GM18519 (cell line): ENCODE measurements around the gene SF3B4.
"Not testable (repeated sequence)": the region's sequence is repeated elsewhere in the genome, so short reads cannot be mapped to it uniquely, and the experiment has no call there.

ENCODE experiments used
- ATAC-seq: cut with Tn5 transposase; IDR thresholded peaks from one replicate; pipeline ENCODE4 v1.9.1; 2021; ENCODE audit warnings: mild to moderate bottlenecking, moderate library complexity; ENCODE audit not compliant: unreplicated experiment, low FRiP score

SF3B4 gene

DNA sequence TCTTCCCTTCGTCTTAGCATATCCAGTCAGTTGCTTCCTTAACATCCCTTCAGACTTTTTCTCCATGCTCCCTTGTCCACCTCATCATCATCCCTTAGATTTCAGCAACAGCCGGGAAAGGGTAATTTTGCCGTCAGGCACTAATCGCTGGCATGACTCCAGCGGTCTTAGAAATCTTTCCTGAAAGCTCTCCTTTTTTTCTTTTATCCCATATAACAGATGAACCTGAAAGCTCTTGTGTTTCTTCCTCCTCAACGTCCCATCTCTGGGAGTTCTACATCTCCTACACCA is 38.7 kb downstream of the SF3B4 start:
- no peak for ATAC-seq

GRCh38 chr1:149888247-149888998 is 39.2 kb downstream of the SF3B4 start:
- peak; percentile 8 for ATAC-seq

- peak; percentile 30 for ATAC-seq
Observed at GRCh38 chr1:149887456-149888246, 40.0 kb downstream of the SF3B4 start.

DNA sequence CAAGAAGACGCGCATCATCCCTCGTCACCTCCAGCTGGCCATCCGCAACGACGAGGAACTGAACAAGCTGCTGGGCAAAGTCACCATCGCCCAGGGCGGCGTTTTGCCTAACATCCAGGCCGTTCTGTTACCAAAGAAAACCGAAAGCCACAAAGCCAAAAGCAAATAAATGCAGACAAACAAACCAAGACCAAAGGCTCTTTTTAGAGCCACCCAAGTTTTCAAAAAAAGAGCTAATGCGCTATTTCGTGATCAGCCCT is 40.5 kb downstream of the SF3B4 start:
- not testable (repeated sequence) for ATAC-seq

DNA sequence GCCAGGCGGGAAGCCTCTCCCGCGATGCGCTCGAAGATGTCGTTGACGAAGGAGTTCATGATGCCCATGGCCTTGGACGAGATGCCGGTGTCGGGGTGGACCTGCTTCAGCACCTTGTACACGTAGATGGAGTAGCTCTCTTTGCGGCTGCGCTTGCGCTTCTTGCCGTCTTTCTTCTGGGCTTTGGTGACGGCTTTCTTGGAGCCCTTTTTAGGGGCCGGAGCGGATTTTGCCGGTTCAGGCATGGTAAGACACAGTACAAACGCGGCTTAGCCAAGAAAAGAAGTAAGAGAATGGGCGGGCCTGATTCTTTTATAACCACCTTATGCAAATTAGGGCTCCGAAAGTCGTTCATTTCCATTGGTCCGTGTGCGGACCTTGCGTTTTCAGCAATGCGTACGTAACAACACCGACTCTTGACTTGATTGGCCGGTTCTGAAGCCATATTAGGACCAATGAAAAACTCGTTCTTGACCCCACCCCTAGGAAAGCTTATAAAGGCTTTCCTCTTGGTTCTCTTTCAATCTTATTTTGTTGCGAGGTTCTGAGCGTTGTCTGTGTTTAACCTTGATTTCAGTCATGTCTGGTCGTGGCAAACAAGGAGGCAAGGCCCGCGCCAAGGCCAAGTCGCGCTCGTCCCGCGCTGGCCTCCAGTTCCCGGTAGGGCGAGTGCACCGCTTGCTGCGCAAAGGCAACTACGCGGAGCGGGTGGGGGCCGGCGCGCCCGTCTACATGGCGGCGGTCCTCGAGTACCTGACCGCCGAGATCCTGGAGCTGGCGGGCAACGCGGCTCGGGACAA is 41.0 kb downstream of the SF3B4 start:
- peak; percentile 45 for ATAC-seq

- not testable (repeated sequence) for ATAC-seq
Observed at GRCh38 chr1:149886121-149886395, 41.5 kb downstream of the SF3B4 start.

- no peak for ATAC-seq
Observed at GRCh38 chr1:149885339-149886120, 42.1 kb downstream of the SF3B4 start.

DNA sequence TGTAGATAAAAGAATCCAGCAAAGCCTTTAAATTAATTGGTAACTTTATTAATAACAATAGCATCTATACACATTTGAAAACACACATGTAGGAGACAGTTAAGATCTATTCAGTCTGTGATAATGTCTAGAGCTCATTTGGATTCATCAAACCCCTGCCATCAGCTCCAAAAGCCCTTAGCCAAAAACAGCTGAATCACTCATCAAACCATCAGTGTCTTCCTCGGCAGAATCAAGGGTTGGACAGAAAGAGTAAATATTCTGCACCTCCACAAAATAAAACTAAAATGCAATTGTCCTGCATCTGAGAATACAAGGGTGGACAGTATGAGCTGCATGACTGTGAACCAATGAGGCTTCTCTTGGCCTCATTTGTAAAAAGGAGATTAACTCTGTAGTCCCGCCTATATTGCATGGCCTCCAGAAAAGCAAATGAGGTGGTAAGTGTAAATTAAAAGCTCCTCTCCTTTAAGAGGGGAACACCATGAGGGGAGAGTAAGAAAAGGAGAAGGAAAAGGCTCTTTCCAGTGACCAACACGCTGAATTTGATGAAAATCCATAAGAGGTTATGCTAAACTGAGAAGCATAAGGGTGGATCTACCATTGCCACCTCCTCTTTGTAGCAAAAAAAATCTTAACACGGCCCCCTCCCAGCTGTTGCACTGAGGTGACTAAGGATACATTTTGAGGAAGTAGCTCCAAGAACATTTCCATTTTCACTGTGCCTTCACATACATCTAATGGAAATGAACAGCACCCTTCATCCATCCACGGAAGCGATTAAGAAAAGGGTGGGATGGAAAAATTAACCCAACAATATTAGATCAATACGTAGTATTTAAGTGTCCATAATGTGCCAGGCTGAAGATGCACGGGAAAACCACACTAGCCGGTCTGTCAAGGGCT is 42.9 kb downstream of the SF3B4 start:
- no peak for ATAC-seq

- no peak for ATAC-seq
Observed at GRCh38 chr1:149883598-149884247, 43.9 kb downstream of the SF3B4 start.

DNA sequence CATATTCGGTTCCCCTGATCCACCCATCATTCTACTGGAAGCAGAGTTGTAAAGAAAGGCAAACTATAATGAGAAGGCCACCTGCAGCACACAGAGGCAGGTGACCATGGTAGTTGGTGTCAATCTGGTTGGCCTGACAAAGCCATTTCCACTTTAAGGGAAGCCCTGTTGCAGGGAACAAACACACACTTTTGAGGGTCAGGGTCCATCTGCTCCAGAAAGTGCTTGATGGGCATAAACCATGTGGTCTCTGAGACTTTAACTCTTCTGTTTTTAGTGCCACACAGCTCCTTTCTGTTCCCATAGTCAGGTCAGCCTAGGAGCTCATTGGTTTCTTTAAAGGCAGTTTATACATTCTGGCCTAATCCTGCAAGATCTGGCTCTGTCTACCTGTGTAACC is 45.7 kb downstream of the SF3B4 start:
- ATAC-seq, result no peak

- no peak for ATAC-seq
Observed at GRCh38 chr1:149879556-149879955, 48.0 kb downstream of the SF3B4 start.

- ATAC-seq, result no peak
Observed at GRCh38 chr1:149877211-149877946, 50.2 kb downstream of the SF3B4 start.
